HG03354 (cell line): Measurements from ENCODE around the gene RAD51B.

Experiments used
- ATAC-seq: cut with Tn5 transposase; IDR thresholded peaks from one replicate; pipeline ENCODE4 v1.9.1; 2021; ENCODE audit warnings: mild to moderate bottlenecking; ENCODE audit not compliant: unreplicated experiment, poor library complexity, severe bottlenecking

RAD51B gene

DNA sequence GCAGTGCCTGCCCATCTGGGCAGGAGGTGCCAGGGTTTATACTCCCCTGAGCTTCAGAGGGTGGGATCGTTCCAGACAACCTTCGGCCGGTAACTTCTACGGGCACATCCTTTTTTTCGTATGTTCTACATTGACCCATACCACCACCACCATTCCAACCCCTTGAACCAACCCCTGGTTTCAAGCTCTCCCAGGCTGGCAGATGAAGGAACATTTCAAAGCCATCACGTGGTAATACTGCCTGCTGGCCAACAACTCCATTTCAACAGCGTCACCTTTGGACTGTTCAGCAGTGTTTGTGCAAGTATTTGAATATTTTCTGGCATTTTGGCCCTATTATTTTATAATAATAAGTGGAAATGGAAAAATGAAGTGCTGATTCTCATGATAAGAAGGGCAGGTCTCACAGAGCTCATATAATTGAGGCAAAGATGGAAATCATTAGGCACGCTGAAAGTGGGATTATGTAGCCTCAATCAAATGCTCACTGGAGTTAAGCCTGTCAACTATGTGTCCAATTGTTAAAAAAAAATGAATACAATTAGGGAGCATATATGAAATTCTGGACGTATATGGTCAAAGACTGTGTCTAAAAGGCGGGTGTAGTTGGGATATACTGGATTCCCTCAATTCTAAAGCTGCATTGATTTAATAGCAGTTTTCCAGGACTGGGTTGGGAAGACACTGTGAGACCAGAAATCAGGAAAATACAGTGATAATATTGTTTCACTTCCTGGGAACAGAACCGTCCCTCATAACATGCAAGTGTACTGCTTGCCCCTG, 811.2 kb downstream of the RAD51B start:
- ATAC-seq: no peak

DNA sequence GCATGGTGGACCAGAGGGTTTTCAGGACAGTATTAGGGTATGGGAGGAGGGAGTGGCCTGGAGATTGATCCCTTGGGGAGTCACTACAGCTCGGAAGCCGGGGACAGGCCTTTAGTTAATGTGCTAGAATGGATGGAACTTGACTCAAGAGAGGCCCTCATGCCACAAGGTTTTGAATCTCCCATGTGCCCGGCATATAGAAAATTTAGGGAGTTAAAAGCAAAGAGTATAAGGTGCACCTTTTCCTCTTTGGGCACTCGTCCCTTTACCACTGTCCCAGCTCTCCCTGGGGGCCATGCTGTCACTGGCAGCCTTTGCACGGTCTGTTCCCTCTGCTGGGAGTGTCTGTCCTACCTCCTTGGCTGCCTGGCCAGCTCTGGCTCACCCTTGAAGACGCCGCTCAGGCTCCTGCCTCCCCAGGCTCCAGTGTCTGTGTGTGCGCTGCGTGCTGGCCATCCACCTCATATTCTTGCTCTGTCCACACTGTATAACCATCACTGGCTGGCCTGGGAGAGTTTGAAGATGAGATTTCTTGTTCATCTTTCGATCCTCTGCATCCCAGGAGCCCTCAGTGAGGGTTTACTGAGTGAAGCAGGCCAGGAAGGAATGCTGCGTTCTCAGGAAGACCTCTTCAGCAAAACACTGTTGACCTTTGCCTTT, 811.9 kb downstream of the RAD51B start:
- ATAC-seq: no peak

DNA sequence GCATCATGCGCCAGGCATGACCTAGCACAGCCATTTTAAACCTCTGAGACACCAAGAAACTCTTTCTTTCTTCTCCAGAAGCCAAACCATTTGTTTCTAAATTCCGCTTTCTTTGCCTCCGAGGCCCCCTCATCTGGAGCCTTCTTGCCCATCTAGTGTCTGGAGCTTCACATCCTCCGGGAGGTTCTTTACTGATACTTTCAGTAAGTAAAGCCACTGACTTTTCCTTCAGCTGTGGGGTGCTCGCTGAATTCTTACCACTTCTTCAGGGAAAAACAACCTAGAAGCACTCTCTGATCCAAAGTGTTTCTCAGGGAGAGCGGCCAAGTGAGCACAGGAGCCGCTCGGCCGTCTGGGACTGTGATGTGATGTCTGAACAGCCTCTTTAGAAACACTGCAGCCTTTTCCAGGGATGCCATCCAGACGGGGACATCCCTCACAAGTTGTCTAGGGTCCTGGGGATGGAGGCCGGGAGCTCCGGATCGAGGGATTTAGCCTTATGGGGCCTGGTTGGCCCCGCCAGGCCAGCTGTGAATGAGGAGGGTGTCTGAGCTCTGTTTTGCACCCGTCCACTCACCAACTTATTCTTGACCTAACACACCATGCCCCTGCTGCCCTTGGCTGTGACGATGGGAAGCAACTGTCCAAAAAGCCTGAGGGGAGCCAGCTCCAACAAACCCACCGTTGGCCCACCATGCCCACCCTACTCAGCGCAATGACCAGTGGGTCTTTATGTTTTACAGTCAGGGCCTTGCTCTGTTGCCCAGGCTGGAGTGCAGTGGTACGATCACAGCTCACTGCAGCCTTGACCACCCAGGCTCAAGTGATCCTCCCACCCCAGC, 812.7 kb downstream of the RAD51B start:
- ATAC-seq: no peak

DNA sequence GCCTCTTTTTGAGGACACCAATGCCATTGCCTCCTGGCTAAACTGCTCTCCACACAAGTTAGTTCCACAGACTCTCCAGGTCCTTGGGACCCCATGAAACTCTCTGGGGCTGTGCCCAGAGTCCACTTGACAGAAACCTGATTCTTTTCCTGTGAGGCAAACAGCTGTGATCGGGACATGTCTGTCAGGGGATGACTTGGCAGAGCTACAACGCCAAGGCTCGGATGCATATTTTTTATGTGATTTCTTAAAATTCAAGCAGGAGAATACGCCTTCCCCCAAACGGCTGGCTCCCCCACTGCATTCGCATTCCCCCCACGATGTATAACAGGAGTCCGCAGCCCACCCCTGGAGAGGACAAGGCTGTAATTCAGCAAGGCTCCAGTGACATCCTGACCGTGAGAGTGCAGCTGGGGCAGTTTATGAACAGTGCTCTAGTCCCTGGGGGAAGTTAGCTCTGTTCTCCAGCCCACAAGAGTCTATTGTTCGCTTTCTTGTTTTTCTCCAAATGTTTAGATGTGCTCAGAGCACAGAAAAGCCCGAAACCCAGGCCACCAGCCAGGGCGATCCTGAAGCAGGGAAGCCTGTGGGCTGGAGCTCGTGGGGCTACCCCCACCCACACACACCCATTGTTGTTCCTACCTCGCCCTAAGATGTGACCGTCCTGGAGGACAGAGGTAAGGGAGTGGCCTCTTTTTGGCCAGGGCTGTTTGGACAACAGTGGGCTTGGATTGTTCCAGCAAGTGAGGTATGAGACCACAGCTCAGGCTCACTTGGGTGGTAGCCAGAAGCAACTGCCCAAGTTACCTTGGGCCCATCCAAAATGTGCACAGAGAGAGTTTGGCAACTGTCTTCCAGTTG, 813.8 kb downstream of the RAD51B start:
- no peak for ATAC-seq

DNA sequence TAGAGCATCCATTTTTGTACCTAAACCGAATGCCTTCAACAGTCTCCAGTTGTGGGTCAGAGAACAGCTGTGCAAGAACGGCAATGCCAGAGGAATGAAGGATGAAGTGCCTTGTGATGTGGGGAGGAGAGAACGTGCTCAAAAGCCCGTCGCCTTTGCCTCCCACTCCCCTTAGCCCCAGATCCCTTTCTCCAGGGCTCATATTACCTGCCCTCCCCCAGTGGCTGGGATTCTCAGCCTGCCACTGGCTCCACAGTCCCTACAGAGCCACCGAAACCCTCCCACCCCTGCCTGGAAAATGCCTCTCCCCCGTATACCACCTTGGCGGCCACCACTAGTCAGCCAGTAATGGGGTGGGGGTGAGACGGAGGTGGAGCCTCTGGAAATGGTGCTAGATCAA, 814.8 kb downstream of the RAD51B start:
- ATAC-seq: no peak

DNA sequence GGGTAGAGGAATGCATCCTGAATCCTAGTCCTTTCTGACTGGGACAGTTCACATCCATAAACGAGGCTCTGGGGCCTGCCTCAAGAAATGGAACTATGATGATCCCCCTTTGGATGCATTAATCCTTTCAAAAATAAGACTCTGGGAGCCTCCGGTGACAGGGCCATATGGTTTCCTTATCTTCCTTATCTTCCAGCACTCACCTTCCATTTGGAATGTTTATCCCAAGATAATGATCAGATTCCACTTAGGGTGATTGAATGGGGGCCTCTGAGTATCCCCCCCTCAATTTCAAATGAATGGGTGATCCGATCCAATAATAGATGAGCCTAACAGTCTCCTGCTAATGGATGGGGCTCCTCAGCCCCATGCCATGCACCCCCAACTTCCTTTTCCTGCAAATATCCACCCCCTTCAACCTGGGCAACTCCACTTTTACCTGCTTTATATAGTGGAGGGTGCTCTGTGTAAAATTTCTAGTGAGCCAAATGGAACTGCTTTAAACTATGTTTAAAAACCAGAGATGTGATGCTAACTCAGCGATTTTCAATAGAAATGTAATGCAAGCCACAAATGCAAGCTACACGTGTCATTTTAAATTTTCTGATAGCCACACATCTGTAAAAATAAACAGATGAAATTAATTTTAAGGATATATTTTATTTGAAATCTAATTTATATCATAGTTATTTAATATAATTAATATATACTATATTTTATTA, 815.5 kb downstream of the RAD51B start:
- ATAC-seq: no peak

DNA sequence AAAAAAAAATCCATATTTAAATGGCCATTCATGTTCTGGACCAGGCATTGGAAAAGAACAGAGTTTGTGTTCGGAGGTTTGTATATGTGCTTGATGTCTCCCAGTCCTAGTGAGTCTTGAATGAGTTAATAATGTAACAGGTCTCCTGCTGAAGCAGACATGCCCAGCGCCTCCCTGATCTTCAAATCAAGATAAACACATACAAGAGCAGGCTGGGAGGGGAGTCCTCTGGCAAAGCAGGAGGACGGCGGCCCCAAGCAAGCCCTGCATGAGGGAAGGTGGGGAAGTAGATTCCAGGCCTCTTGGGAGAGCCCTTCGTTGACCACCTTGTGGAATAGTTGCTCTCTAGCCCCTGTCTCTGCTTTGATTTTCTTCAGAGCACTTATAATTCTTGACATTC, 817.0 kb downstream of the RAD51B start:
- ATAC-seq: no peak

DNA sequence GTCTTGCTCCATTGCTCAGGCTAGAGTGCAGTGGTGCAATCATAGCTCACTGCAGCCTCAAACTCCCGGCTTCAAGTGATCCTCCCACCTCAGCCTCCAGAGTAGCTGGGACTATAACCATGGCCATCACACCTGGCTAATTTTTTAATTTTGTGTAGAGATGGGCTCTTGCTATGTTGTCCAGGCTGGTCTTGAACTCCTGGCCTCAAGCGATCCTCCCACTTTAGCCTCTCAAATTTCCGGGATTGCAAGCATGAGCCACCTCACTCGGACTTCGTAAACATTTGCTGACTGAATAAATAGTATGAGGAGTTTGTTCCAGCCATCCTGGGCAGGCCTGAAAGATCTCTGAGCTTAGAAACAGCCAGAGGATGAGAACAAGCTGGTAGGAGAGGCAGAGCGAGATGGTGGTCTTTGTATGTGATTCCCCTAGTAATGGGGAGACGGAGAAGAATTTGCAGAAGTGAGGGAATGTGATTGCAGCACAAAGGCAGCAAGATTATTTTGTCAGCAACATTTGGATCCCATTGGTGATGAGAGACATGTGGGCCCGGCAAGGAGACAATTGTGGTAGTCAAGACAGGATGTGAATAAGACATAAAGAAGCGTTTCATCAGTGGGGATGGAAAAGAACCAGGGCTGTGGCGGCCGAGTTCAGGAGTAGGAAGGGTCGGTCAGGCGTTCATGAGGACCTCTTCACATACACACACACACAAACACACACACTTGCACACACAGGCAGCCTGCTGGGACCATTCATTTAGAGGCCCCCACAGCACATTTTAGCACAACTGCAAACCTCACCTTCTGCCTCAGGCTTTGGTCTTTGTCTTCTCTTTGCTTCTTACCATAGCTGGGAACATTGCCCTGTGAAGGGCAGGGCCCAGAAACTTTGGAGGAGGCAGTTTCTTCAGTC, 817.8 kb downstream of the RAD51B start:
- no peak for ATAC-seq

DNA sequence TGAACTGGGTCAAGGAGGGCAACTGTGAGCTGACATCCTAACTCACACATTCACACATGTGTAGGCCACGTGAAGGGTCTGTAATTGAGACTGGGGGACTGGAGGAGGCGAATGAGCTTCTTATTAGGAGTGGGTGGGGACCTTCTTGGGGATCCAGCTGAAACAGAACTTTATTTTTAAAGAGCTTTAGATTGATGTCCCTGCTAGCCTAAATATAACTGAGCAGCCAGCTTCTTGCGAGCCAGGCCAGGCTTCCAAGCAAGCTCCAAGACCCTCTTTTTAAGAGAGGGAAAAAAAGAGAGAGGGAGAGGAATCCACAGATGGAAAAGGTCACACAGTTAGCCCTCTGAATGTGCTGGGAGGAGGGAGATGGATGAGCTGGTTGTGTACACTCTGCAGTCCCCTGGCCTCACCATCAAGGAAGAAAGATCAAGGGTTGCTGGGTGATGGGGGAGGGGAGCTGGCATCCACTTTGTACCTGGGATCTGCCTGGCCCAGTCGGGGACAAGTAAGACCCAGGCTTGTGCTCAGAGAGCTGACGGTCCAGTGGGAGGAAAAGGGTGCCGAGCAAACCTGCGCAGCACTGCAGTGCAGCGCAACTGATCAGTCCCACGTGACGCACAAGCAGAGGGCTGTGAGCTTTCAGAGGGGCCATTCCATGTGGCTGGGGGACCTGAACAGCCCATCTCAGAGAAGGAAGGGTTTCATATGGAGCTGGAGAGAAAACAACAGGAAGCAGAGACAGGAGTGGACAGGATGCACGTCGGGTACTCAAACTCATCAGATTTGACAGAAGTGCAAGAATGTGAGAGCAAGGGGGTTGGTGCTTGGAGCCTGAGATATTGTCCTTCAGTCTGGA, 818.8 kb downstream of the RAD51B start:
- no peak for ATAC-seq

DNA sequence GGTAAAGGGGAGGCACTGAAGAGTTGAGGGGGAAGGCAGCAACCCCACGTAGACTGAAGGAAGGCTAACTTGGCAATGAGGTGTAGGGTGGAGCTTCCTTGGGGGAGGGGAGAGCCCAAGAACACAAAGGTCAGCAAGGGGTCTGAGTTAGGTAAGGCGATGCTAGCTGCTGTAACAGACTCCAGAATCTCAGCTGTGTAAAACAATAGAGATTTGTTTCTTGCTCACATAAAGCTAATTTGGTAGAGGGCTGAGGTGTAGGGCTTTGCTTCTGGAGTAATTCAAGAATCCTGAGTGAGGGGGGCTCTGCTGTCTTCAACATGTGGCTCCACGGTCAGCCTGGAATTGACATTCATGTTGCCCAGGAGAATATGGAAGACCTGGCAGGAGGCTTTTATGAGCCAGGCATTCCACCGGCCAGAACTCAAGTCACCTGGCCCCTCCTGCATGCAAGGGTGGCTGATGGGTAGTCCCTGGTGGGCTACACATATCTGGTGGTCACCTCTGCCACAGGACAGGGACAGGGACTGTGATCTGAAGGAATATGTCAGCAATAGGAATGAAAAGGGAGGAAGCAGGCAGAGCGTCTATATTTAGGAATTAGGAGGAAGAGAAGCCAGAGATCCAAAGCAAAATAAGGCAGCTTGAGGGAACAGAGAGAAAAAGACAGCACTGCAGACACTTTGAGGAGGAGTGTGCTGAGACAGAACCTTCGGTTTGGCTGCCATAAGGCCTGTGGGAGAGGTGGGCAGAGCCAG, 819.6 kb downstream of the RAD51B start:
- no peak for ATAC-seq

DNA sequence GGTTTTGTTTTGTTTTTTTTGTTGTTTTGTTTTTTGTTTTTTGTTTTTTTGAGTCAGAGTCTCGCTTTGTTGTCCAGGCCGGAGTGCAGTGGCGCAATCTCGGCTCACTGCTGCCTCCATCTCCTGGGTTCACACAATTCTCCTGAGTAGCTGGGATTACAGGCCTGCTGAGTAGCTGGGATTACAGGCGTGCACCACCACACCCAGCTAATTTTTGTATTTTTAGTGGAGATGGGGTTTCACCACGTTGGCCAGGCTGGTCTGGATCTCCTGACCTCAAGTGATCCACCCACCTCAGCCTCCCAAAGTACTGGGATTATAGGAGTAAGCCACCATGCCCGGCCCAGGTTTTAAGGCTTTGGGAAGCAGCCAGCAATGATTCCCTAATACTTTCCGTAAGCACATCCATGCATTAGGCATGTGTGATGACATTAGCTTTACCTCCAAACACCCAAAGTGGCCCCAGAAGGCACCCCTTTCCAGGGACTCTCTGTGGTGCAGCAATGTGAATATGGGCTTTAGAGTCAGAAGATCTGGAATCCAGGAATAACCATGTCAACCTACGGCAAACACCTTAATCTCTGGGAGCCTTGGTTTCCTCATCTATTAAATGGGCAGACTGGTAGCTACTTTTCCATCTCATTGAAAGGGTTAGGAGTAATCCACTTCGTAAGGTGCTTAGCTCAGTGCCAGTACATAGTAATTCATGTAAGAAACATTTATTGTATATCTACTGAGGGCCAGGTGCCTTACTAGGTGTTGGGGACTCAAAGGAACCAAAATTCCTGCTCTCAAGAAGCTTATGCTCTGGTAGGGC, 820.4 kb downstream of the RAD51B start:
- no peak for ATAC-seq

DNA sequence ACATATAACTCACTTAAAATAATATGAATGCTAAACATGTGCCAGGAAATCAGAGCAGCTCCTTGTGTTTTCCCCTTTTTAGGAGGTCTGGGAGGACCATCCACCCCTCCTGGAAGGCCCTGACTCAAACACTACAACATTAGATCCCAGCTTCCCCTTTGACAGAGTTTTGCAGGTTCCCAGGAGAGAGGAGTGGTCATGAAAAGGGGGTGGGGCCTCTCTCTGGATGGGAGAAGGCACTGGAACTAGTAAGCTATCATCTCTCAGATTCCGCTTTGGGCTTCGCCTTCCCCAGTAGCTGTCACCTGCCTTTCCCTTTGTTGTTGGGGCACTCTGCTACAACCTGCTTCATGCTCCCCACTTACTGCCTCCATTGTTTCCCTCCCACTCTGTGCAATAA, 824.1 kb downstream of the RAD51B start:
- ATAC-seq: no peak

DNA sequence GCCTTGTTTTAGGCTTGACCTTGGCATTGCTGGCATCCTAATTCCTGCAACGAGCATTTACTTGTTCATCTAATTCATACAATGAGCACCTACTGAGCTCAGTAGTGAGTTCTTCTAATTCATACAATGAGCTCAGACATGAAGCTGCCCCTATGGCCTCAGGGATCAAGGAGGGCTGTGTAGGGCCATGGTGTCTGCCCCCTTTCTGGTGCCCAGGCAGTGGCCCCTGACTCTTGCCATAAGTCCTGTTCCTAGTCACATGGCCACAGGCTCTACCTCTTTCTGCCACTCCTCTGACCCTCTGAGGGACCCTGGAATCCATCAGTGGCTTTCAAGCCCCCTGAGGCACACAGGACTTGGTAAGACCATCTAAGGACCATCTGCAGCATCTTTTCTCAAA, 824.5 kb downstream of the RAD51B start:
- no peak for ATAC-seq

DNA sequence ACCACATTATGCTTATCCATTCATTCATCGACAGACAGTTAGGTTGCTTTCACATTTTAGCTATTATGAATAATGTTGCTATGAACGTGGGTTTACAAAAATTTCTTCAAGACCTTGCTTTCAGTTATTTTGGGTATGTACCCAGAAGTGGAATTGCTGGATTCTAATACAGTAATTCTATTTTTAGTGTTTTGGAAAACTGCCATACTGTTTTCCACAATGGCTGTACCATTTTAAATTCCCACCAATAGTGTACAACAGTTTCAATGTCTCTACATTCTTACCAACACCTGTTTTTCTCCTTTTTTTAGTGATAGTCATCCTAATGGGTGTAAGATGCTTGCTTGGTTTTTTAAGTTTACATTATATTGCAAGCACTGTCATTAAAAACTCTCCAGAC, 825.8 kb downstream of the RAD51B start:
- ATAC-seq: no peak

DNA sequence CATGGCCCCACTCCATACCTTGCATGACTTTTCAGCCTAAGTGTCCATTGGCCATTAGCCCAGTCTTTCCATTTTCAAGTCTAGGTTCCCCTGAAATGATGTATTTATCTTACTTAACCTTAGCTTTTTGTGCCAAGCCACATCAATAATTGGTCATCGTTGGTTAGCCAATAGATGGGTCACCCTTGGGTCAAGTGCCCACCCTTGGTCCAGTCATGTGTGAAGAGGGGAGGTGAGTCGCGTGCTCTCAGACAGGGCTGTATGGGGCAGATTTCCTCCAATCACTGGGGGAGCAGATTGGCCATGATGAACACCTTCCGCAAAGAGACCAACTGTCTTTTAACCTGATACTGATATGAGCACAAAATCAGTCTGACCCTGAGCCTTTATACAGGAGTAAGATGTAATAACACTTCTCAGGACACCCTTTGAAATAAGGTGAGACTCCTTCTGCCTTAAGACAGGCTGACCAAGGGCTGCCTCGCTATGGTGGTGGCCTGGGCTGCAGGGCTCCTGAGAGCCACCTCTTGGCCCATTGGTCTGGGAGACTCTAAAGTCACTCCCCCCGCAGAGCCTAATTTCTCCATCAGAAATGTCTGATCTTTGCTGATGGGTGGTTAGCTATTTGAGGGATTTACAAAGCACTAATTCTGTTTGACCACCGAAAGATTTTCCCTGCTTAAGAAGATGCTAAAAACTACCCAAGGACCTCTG, 830.1 kb downstream of the RAD51B start:
- ATAC-seq: no peak
